ENCODE measurements around the gene NEAT1.

NEAT1 gene

GRCh38 chr11:65436412-65437032, 13.9 kb downstream of the NEAT1 start:
- no peak for DNase-seq (ENCODE audit: low read depth)
- TF ChIP-seq, protein P1, sequence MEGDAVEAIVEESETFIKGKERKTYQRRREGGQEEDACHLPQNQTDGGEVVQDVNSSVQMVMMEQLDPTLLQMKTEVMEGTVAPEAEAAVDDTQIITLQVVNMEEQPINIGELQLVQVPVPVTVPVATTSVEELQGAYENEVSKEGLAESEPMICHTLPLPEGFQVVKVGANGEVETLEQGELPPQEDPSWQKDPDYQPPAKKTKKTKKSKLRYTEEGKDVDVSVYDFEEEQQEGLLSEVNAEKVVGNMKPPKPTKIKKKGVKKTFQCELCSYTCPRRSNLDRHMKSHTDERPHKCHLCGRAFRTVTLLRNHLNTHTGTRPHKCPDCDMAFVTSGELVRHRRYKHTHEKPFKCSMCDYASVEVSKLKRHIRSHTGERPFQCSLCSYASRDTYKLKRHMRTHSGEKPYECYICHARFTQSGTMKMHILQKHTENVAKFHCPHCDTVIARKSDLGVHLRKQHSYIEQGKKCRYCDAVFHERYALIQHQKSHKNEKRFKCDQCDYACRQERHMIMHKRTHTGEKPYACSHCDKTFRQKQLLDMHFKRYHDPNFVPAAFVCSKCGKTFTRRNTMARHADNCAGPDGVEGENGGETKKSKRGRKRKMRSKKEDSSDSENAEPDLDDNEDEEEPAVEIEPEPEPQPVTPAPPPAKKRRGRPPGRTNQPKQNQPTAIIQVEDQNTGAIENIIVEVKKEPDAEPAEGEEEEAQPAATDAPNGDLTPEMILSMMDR (IDR thresholded peaks at IDR 0.05; ENCODE audit: insufficient read depth, low read depth, low read length, missing control alignments): no peak
- no peak overlapping the region for H3K4me3 ChIP-seq (ENCODE audit: low read depth, low read length)

DNA sequence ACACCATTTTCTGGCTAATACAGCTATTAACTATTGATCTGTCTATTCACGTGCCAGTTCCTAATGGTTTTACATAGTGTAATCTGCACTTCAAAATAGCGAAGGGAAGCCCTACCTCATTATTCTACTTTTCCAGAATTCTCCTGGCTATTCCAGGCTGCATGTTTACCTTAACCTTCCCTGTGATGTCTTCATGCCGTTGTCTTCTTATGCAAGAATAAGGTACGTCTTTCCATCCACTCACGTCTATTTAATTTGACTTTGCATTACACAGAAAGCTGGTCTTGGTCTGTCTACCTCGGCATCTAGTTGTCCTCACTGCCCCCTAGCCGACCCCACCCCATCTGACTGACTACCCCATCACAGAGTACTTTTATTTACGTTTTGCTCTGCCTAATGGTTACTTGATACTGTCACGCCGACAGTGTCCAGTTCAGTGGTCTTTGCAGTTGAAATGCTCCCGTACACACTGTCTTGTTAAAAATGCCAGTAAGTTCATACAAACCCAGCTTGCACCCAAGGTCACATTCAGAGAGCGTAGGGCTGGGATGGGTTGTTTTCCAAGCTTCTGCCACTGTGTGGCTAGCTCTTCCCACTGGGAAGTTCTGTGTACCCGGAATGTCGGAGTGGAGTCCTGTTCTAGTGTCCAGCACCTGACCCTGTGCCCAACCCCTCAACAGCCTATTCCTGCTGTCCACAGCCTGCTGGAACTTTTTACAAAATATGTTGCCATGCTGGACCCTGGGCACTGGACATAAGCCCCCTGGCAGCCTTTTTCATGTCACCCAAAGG, 15.0 kb downstream of the NEAT1 start:
- no peak for DNase-seq (ENCODE audit: low read depth)

GRCh38 chr11:65438257-65439151, 15.9 kb downstream of the NEAT1 start:
- TF ChIP-seq, protein P1 (IDR thresholded peaks at IDR 0.05; ENCODE audit: insufficient read depth, low read depth, low read length, missing control alignments): no peak
- DNase-seq (ENCODE audit: low read depth): no peak
- no peak overlapping the region for H3K4me3 ChIP-seq (ENCODE audit: low read depth, low read length)

More for the DNA sequence above, 15.0 kb downstream of the NEAT1 start:
- H3K4me3 ChIP-seq (ENCODE audit: low read depth, low read length): no peak overlapping the region
- TF ChIP-seq, protein P1 (IDR thresholded peaks at IDR 0.05; ENCODE audit: insufficient read depth, low read depth, low read length, missing control alignments): no peak

GRCh38 chr11:65439331-65440181, 17.0 kb downstream of the NEAT1 start:
- no peak overlapping the region; the same call in 1 of the 2 replicates for H3K4me3 ChIP-seq (ENCODE audit: low read depth, low read length)
- TF ChIP-seq, protein P1 (IDR thresholded peaks at IDR 0.05; ENCODE audit: insufficient read depth, low read depth, low read length, missing control alignments): no peak
- DNase-seq (ENCODE audit: low read depth): no peak

GRCh38 chr11:65440831-65441499, 18.4 kb downstream of the NEAT1 start:
- TF ChIP-seq, protein P1 (IDR thresholded peaks at IDR 0.05; ENCODE audit: insufficient read depth, low read depth, low read length, missing control alignments): no peak
- peak; percentile 95 for DNase-seq (ENCODE audit: low read depth)
- H3K4me3 ChIP-seq (ENCODE audit: low read depth, low read length): peak overlapping the region; percentile 27; the same call in 1 of the 2 replicates

Data from GM12865 (cell line).